ENCODE data around the gene CHST15.

DNA sequence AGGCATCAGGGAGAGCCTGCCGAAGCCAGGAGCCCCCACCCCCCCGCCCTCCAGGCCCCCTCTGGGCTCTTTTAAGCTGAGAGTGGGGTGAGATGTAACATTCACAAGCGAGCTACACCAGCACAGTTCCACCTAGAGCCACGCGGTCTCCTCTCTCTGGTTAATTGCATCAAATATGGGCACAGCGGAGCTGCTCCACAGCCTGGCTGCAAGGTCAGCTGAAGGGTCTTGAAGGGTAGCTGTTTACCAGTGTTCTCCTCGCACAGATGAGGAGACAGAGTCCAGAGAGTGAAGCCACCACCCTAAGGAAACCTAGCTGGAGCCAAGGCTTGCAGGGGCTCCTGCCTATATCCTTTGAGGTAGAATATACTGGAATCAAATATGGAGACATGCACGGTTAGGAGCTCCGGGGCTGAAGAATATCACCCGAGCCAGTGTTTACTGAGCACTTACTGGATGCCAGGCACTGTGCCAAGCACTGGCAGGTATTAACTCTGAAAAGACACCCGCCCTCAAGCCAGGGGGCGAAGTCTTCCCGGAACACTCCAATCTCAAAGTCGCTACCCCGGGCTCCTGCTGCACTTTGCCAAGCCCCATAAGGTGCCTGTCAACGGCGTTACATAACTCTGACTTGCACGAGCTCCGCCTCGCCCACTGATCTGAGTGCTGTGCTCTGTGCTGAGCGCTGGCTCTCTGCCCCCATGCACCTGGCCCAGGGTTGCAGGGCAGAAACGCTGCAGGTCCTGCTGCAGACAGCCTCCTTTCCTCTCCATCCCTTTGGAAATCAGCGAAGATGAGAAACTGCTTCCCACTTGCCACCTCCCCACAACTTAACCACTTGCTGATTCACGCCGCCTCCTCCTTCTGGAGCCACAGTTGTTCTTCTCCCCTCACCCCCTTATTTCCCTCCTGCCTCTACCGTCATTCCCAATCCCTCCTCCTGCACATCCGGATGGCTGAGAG lies 5.4 kb downstream of the CHST15 start:
- TF ChIP-seq EZH2 (IDR thresholded peaks at IDR 0.05; ENCODE audit: insufficient read depth, poor library complexity, severe bottlenecking) (no peak), EZH2phosphoT487 (IDR thresholded peaks at IDR 0.05; ENCODE audit: insufficient read depth, low read depth) (no peak)
